Stomach (tissue), 4 donors: ENCODE results near the gene NPAS2.

Experiments used
- CTCF ChIP-seq, 7 experiments: fragments of 450-650 bp in 4 of 7; fragments of 200-600 bp in 3 of 7; sonication (generic) in 3 of 7; IDR thresholded peaks; one replicate each; pipeline ENCODE4 v1.5.1; 2016 to 2019; ENCODE audit warnings: antibody characterized with exemption in 7 of 7, control low read depth in 2 of 7, mild to moderate bottlenecking in 1 of 7
- POLR2A ChIP-seq, 4 donors: fragments of 450-650 bp; IDR thresholded peaks; one replicate each; pipeline ENCODE4 v1.6.1; 2016; ENCODE audit warnings: antibody characterized with exemption in 4 of 4, control low read depth in 2 of 4, mild to moderate bottlenecking in 1 of 4, moderate library complexity in 1 of 4
- POLR2AphosphoS5 ChIP-seq, 3 donors: sonication (generic); formaldehyde crosslinking; IDR thresholded peaks; one replicate each; pipeline ENCODE4 v1.6.1; 2016; ENCODE audit warnings: antibody characterized with exemption in 3 of 3

- no peak for TF ChIP-seq POLR2A (IDR thresholded peaks at IDR 0.05)
- TF ChIP-seq CTCF (IDR thresholded peaks at IDR 0.05): no peak
- no peak for TF ChIP-seq POLR2AphosphoS5 (IDR thresholded peaks at IDR 0.05)
These were observed 199.0 kb downstream of the NPAS2 start for GRCh38 chr2:101018934-101019333.
